ENCODE measurements around the gene FTO.
"Not testable (repeated sequence)": the region's sequence is repeated elsewhere in the genome, so short reads cannot be mapped to it uniquely, and the experiment has no call there.

FTO gene

DNA sequence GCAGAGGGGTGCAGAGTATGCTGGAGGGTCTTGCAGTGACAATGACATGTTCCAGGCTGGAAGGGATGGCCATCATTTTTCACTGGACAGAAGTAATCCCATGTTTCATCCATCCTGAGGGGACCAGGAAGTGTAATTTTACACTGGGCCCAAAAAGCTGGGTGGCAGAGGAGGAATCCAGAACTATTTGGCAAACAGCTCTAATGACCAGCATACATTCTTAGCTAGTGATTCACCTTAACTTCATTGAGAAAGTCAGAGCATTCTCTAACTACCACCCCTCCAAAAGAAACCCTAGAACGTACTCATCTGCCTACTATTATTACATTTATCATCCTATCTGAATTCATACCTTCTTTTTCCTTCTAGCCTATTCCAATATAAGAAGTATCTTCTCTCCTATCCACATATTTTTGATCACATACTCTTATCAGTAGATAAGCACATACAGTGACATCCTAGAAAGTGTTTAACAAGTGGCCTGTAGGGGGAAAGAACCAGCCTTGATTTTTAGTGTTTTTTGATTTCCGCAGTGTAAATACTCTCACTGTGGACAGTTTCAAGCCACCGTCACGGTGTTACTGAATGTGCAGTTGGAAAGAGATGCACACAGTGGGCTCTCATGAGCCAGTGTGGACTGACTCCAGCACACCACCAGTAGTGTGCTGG is 118.1 kb downstream of the FTO start:
- no peak for DNase-seq (ENCODE audit: low read depth, low spot score)

DNA sequence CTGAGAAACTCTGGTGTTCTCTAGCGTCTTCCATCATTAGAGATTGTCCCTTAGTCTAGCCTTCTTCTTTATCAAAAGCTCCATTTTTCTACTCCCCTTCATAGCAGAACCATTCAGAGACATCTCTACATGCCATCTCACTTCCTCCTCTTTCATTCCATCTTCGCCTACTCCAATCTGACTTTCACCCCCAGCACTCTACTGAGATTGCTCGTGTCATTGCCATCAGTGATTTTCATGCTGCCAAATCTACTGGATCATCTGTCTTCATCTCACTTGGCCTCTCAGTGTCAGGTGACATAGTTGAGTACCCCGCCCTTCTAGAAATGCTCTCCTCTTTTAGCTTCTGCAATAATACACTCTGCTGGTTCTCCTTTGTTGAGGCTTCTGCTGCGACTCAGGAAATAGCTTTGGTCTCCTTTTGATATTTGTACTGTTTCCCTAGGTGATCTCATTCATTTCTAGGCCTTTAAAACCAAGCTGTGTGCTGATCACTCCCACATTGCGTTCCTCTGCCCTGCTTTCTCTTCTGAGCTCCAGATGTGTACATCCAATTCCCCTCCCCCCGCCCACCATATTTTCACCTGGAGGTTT is 119.1 kb downstream of the FTO start:
- DNase-seq (ENCODE audit: low read depth, low spot score): no peak

DNA sequence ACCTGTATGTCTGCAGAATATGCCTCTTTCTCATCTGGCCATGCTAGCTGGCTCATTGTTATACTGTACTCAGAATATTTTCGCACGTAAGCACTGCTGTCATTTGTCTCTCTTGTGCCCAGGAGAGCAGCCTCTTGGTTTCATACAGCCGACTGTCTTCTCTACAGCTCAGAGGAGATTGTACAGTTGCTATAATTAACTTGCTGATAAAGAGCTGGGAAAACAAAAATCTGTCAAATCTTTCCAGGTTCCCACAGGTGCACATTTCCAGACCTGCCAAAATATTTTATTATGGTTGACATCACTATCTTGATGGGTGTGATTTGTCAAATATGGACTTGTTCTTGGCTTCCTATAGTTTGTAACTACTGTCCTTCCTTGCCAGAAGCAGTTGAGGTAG is 122.7 kb downstream of the FTO start:
- no peak for DNase-seq (ENCODE audit: low read depth, low spot score)

DNA sequence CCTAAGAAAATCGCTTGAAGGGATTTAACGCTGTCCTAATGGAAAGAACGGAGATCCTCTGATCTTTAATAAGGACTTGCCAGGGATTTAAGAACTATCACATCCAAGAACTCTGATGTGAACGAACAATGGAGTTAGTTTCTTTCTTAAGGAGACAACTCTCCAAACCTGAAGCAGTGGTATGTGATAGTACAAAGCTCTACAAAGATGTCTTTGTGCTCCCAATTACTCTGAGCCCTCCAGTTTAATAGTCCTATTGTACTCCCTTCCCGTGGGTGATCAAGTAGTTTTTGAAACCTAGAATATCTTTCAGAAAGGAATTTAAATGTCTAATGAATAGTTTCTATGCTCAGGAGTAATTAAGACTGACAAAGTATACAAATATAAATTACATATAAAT is 123.8 kb downstream of the FTO start:
- DNase-seq (ENCODE audit: low read depth, low spot score): no peak

GRCh38 chr16:53829186-53829747 is 125.3 kb downstream of the FTO start:
- DNase-seq (ENCODE audit: low read depth, low spot score): no peak

- no peak for DNase-seq (ENCODE audit: low read depth, low spot score)
Observed at GRCh38 chr16:53832896-53833544, 129.1 kb downstream of the FTO start.

GRCh38 chr16:53836142-53836541 is 132.2 kb downstream of the FTO start:
- DNase-seq (ENCODE audit: low read depth, low spot score): no peak

- no peak for DNase-seq (ENCODE audit: low read depth, low spot score)
Observed at GRCh38 chr16:53836680-53837079, 132.7 kb downstream of the FTO start.

DNA sequence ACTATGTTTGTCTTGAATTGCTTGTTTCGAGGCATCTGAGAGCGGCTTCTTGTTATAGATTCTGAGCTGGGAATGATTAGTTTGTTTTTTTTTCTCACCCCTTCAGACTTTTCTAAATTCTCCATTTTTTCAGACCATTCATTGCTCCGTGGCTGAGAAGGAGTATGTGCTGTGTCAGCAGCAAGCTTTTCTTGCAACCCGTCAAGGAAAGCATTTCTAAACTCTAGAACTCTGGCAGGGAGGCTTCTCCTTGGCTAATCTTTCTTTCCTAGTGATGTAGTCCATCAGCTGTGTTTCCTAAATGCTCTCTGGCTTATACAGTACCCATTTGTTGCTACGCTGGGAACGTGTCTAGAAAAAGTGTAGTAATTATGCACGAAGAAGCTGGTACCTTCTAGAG is 133.5 kb downstream of the FTO start:
- no peak for DNase-seq (ENCODE audit: low read depth, low spot score)

- DNase-seq (ENCODE audit: low read depth, low spot score): no peak
Observed at GRCh38 chr16:53839150-53839549, 135.2 kb downstream of the FTO start.

- no peak for DNase-seq (ENCODE audit: low read depth, low spot score)
Observed at GRCh38 chr16:53840456-53840855, 136.5 kb downstream of the FTO start.

- DNase-seq (ENCODE audit: low read depth, low spot score): no peak
Observed at GRCh38 chr16:53841884-53842283, 137.9 kb downstream of the FTO start.

GRCh38 chr16:53843084-53843483 is 139.1 kb downstream of the FTO start:
- no peak for DNase-seq (ENCODE audit: low read depth, low spot score)

DNA sequence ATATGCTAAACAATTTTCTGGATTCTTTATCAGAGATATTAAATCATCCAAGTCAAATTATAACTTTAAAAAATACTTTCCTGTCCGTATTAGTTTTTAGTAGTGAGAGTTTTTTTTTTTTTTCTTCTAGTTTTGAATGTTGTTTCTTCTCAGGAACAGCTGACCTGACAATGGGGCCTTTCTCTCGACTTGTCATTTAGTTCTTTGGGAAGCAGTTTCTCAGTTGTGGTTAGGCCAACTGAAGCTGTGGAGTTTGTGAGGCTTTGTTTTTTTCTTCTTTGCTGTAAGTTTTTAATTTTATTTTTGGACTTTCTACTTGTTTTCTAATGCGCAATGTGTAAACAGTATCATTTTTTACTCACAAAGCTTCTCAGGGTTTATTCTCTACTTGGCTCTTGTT is 140.8 kb downstream of the FTO start:
- DNase-seq (ENCODE audit: low read depth, low spot score): no peak

DNA sequence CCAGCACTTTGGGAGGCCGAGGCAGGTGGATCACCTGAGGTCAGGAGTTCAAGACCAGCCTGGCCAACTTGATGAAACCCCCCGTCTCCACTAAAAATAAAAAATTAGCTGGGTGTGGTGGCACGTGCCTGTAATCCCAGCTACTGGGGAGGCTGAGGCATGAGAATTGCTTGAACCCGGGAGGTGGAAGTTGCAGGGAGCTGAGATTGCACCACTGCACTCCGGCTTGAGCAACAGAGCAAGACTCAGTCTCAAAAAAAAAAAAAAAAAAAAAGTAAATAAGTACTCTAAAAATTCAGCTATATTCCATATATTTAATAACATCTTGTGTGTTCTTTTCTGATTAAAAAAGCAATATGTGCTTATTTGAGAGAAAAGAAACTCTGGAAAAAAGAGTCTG is 142.6 kb downstream of the FTO start:
- DNase-seq (ENCODE audit: low read depth, low spot score): not testable (repeated sequence)

GRCh38 chr16:53846971-53847370 is 143.0 kb downstream of the FTO start:
- DNase-seq (ENCODE audit: low read depth, low spot score): no peak

DNA sequence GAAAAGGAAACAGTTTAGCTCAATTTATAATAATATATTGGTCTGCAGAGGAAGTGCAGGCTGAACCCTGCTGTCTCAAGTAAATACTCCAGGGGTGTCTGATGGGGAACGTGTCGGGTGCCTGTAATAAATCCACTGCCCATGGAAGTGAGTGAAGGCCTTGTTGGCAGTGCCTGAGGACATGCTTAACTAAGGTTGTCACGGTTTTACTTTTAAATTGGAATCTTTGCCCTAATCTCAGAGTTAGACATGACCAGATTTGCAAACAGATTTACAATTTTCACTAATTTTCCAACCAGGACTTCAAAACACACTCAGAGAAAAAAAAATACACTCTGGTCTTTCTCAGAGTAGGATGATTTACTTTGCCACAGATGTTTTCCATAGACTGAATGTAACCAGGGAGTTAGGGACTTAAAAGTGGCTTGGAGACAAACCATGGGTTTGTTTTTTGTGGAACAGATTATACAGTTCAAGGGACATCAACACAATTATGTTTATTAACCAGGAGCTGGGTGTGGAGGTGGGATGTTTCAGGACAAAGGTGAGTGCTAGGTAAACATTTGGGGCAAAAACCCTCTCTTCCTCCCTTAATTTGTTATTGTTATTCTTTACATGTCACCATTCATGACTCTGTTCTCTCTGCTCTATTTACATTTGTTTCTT is 144.5 kb downstream of the FTO start:
- no peak for DNase-seq (ENCODE audit: low read depth, low spot score)

DNA sequence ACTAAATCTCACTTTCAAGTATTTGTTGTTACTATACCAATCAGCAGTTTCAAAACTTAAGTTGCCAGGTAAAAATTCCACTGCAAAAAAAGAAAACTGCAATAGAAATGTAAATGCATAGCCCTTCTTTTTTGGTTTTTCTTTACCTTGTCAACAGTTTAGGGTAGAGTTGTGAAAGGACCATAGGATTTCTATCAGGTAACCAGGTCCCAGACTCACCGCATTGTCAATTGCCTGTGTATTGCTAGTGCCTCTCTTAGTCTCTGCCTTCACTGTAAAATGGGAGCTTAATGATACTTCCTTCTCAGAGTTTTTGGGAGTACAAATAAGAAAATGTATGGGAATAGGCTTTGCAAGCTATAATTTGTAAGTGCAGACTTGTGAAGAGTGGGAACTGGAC is 145.0 kb downstream of the FTO start:
- DNase-seq (ENCODE audit: low read depth, low spot score): no peak

- no peak for DNase-seq (ENCODE audit: low read depth, low spot score)
Observed at GRCh38 chr16:53849585-53849984, 145.6 kb downstream of the FTO start.

GRCh38 chr16:53849994-53850393 is 146.0 kb downstream of the FTO start:
- no peak for DNase-seq (ENCODE audit: low read depth, low spot score)

DNA sequence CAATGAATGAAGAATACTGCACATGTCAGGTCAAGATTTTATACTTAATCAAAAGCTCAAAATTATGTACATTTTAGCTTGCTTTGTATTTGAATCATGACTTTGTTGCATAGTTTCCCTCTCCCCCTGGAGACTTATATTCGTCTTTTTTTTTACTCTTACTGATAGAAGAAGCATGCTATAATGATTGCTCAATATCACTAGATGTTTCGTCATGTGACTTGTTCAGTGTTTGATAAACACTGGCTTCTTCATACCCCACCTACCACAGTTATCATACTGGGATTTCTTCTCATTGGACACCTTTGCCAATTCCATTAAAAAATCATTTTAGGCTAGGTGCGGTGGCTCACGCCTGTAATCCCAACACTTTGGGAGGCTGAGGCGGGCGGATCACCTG is 148.7 kb downstream of the FTO start:
- no peak for DNase-seq (ENCODE audit: low read depth, low spot score)

DNA sequence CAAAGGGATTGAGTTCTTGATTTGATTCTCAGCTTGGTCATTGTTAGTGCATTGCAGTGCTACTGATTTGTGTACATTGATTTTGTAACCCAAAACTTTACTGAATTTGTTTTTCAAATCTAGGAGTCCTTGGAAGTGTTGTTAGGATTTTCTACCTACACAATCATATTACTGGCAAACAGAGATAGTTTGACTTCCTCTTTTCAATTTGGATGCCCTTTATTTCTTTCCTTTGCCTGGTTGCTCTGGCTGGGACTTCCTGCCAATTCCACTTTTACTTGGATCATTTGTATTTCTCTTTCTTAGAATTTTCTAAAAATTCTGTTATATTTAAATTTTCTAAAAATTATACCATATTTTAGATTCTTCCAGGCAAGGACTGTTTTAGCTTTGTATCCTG is 151.1 kb downstream of the FTO start:
- DNase-seq (ENCODE audit: low read depth, low spot score): no peak

Data from ELF-1 (cell line).